Spleen (tissue), 11 donors: ENCODE results near the gene ARMCX4. TPM values are rescaled to one million over a fixed set of nuclear protein-coding genes. Genes with fewer than 3 reads are reported as not detected.

ENCODE experiments used
- DNase-seq: peaks from one replicate; pipeline ENCODE4 v3.0.0-alpha.2; 2020
- H3K27ac ChIP-seq, 8 donors: fragments of 200-600 bp; sonication (generic) in 7 of 8; 1 replicate in 4 of 8; 2 replicates in 4 of 8; pipeline versions ENCODE4 v1.5.0 to v1.8.0; 2016 to 2021; ENCODE audit warnings: inconsistent platforms in 4 of 8, mild to moderate bottlenecking in 4 of 8, moderate library complexity in 1 of 8
- H3K27me3 ChIP-seq, 7 donors: fragments of 200-600 bp; sonication (generic) in 6 of 7; replicated peaks in 1 of 7; 1 replicate in 4 of 7; 2 replicates in 3 of 7; pipeline versions ENCODE4 v1.5.0 to v1.8.0; 2016 to 2021; ENCODE audit warnings: inconsistent platforms in 3 of 7, mild to moderate bottlenecking in 1 of 7
- H3K36me3 ChIP-seq, 6 donors: fragments of 200-600 bp; sonication (generic) in 5 of 6; 1 replicate in 4 of 6; 2 replicates in 2 of 6; pipeline versions ENCODE4 v1.5.0 to v1.8.0; 2016 to 2021; ENCODE audit warnings: inconsistent platforms in 2 of 6
- H3K4me1 ChIP-seq, 6 donors: fragments of 200-600 bp; sonication (generic) in 5 of 6; 1 replicate in 3 of 6; 2 replicates in 3 of 6; pipeline versions ENCODE4 v1.5.0 to v1.8.0; 2016 to 2021; ENCODE audit warnings: inconsistent platforms in 3 of 6
- H3K4me3 ChIP-seq, 8 donors: fragments of 200-600 bp; sonication (generic) in 7 of 8; 1 replicate in 4 of 8; 2 replicates in 4 of 8; pipeline versions ENCODE4 v1.5.0 to v1.8.0; 2016 to 2021; ENCODE audit warnings: inconsistent platforms in 4 of 8, mild to moderate bottlenecking in 4 of 8, moderate library complexity in 2 of 8
- H3K9me3 ChIP-seq, 8 donors: fragments of 200-600 bp; sonication (generic) in 7 of 8; 1 replicate in 4 of 8; 2 replicates in 4 of 8; pipeline versions ENCODE4 v1.5.0 to v1.8.0; 2016 to 2021; ENCODE audit warnings: inconsistent platforms in 4 of 8
- CTCF ChIP-seq, 11 experiments: fragments of 200-600 bp in 7 of 11; fragments of 450-650 bp in 4 of 11; sonication (generic) in 4 of 11; IDR thresholded peaks in 8 of 11; conservative IDR thresholded peaks in 3 of 11; 1 replicate in 7 of 11; 2 replicates in 4 of 11; pipeline versions ENCODE4 v1.4.0 to v1.8.0; 2016 to 2021; ENCODE audit warnings: antibody characterized with exemption in 11 of 11, inconsistent platforms in 4 of 11, mild to moderate bottlenecking in 1 of 11
- POLR2A ChIP-seq, 3 donors: fragments of 450-650 bp; IDR thresholded peaks; one replicate each; pipeline ENCODE4 v1.5.1; 2017; ENCODE audit warnings: antibody characterized with exemption in 3 of 3, mild to moderate bottlenecking in 1 of 3
- POLR2AphosphoS5 ChIP-seq, 3 donors: sonication (generic); formaldehyde crosslinking; IDR thresholded peaks; one replicate each; pipeline ENCODE4 v1.5.1; 2017; ENCODE audit warnings: antibody characterized with exemption in 3 of 3
- WGBS, 5 donors: extraction: QIAGEN DNeasy Blood & Tissue Kit in 3 of 5; methylation state at CpG; one replicate each; pipeline versions ENCODE4 v1.1.5 to v1.1.7; 2013 to 2018; 5-methylcytosine and 5-hydroxymethylcytosine counted together
- intact Hi-C: fragments of 100-400 bp; cut with DNase I; formaldehyde crosslinking; loops from one replicate; pipeline ENCODE4 v1.15.0; 2023; ENCODE audit warnings: low total_unique reads
- polyA plus RNA-seq, 3 donors: library from polyadenylated mRNA; stranded (reverse); fragments of 200-250 nt; gene quantifications; one replicate each; pipeline ENCODE4 v1.2.1, GENCODE V29; 2013
- total RNA-seq, 7 donors: library from RNA; depleted of rRNA in 3 of 7; stranded (reverse); fragments of >200 nt in 3 of 7; fragmentation: NEBNext Ultra II Directional in 4 of 7; extraction: Animal tissue kit (Norgen Biotek cat#: 25700) in 4 of 7; gene quantifications; one replicate each; pipeline versions ENCODE4 v1.1.0 to v1.2.1, GENCODE V29; 2016 to 2021
- donor health status: healthy with polysubstance abuse.
- donor health status: DM: no; HTN: no; CAD: no; lungs with moderate emphysema.
- donor health status: DM: no; HTN: no; CAD: no.
- donor health status: Bipolar disorder and iron deficiency.
- donor health status: healthy.
- donor health status: DM: no; HTN: no; CAD: no.
- donor health status: DM: yes; HTN: yes; CAD: no.

Gene ARMCX4
- total and polyA plus RNA-seq, 10 donors: 4.0 to 20.3 (median 12.9) TPM

- H3K27me3 ChIP-seq: peaks cover 0 to 4% (median 0%) of the 10 kb centered on the region in 7 donors
- no peak overlapping the region for H3K27ac ChIP-seq
- intact Hi-C loops: no loop called here
- H3K4me3 ChIP-seq: no peak overlapping the region
- no peaks in the 10 kb centered on the region for H3K36me3 ChIP-seq
- WGBS, 5 donors: 72 to 96% (median 91%) methylated on average over 2 of the region's 2 CpGs
- no peaks in the 10 kb centered on the region for H3K4me1 ChIP-seq
- no peak for DNase-seq
- no peak for TF ChIP-seq POLR2A (IDR thresholded peaks at IDR 0.05)
- TF ChIP-seq CTCF (IDR thresholded peaks at IDR 0.05 in 8 of 11, conservative IDR thresholded peaks at IDR 0.05 in 3 of 11): no peak
- no peak for TF ChIP-seq POLR2AphosphoS5 (IDR thresholded peaks at IDR 0.05)
- H3K9me3 ChIP-seq: no peaks in the 10 kb centered on the region
Measured at GRCh38 chrX:101478366-101478765, 6.9 kb upstream of the ARMCX4 start.

GRCh38 chrX:101482296-101482695 is 3.0 kb upstream of the ARMCX4 start:
- 76 to 93% (median 92%) methylated on average over 4 of the region's 4 CpGs for WGBS, 5 donors
- intact Hi-C loops: no loop called here
- DNase-seq: no peak
- no peak overlapping the region for H3K27ac ChIP-seq
- no peaks in the 10 kb centered on the region for H3K9me3 ChIP-seq
- TF ChIP-seq POLR2A (IDR thresholded peaks at IDR 0.05) (no peak), POLR2AphosphoS5 (IDR thresholded peaks at IDR 0.05) (no peak), CTCF (IDR thresholded peaks at IDR 0.05 in 8 of 11, conservative IDR thresholded peaks at IDR 0.05 in 3 of 11) (no peak)
- H3K27me3 ChIP-seq: peaks cover 0 to 9% (median 4%) of the 10 kb centered on the region in 7 donors
- H3K4me1 ChIP-seq: no peaks in the 10 kb centered on the region
- H3K36me3 ChIP-seq: no peaks in the 10 kb centered on the region
- no peak overlapping the region for H3K4me3 ChIP-seq

- H3K36me3 ChIP-seq: no peaks in the 10 kb centered on the region
- intact Hi-C loops: no loop called here
- no peaks in the 10 kb centered on the region for H3K4me1 ChIP-seq
- H3K27ac ChIP-seq: no peak overlapping the region
- no peak for DNase-seq
- TF ChIP-seq POLR2A (IDR thresholded peaks at IDR 0.05) (no peak), POLR2AphosphoS5 (IDR thresholded peaks at IDR 0.05) (no peak), CTCF (IDR thresholded peaks at IDR 0.05 in 8 of 11, conservative IDR thresholded peaks at IDR 0.05 in 3 of 11) (no peak)
- H3K27me3 ChIP-seq: peaks cover 0 to 9% (median 4%) of the 10 kb centered on the region in 7 donors
- H3K9me3 ChIP-seq: no peaks in the 10 kb centered on the region
- 55 to 87% (median 61%) methylated on average over 3 of the region's 3 CpGs for WGBS, 5 donors
- no peak overlapping the region for H3K4me3 ChIP-seq
Measured at GRCh38 chrX:101483705-101484104, 1.6 kb upstream of the ARMCX4 start.

- H3K4me3 ChIP-seq: no peak overlapping the region
- H3K27me3 ChIP-seq: peaks cover 0 to 9% (median 4%) of the 10 kb centered on the region in 7 donors
- no peak overlapping the region for H3K27ac ChIP-seq
- no peak for DNase-seq
- TF ChIP-seq POLR2A (IDR thresholded peaks at IDR 0.05): no peak
- H3K4me1 ChIP-seq: no peaks in the 10 kb centered on the region
- H3K36me3 ChIP-seq: no peaks in the 10 kb centered on the region
- H3K9me3 ChIP-seq: no peaks in the 10 kb centered on the region
- 79 to 95% (median 92%) methylated on average over 5 to 6 of the region's 6 CpGs for WGBS, 5 donors
- intact Hi-C loops: no loop called here
Measured at GRCh38 chrX:101484135-101484534, 1.1 kb upstream of the ARMCX4 start.

GRCh38 chrX:101488796-101489195 is 3.5 kb downstream of the ARMCX4 start:
- Histone ChIP-seq H3K36me3 (no peaks in the 10 kb centered on the region), H3K4me3 (no peak overlapping the region), H3K4me1 (no peaks in the 10 kb centered on the region), H3K27me3 (peaks cover 0 to 9% (median 0%) of the 10 kb centered on the region in 7 donors), H3K27ac (no peak overlapping the region), H3K9me3 (no peaks in the 10 kb centered on the region)
- TF ChIP-seq POLR2A (IDR thresholded peaks at IDR 0.05) (no peak), POLR2AphosphoS5 (IDR thresholded peaks at IDR 0.05) (no peak), CTCF (IDR thresholded peaks at IDR 0.05 in 8 of 11, conservative IDR thresholded peaks at IDR 0.05 in 3 of 11) (no peak)
- intact Hi-C loops: no loop called here
- 53 to 87% (median 77%) methylated on average over 2 of the region's 2 CpGs for WGBS, 5 donors
- no peak for DNase-seq
